Astrocyte (in vitro differentiated cells and primary cell): ENCODE results near the gene NCAPH2. TPM values are rescaled to one million over a fixed set of nuclear protein-coding genes. Genes with fewer than 3 reads are reported as not detected.

Experiments used
- DNase-seq: peaks from one replicate; pipeline ENCODE4 v3.0.0-alpha.2; 2010; ENCODE audit warnings: low read depth
- FAIRE-seq: peaks from 2 replicates; lab custom pipeline; 2011; peaks lifted over from hg19 to GRCh38; lab: Jason Lieb, UNC
- H2AFZ ChIP-seq: 2 replicates; pipeline ENCODE4 v1.6.0; 2012; ENCODE audit warnings: low read depth, low read length, inconsistent platforms
- H3K27ac ChIP-seq: 2 replicates; pipeline ENCODE4 v1.5.1; 2011; ENCODE audit warnings: low read depth, low read length, inconsistent platforms
- H3K27me3 ChIP-seq: 2 replicates; pipeline ENCODE4 v1.6.0; 2011; ENCODE audit warnings: low read length, inconsistent platforms; ENCODE audit not compliant: insufficient read depth
- H3K36me3 ChIP-seq: 2 replicates; pipeline ENCODE4 v1.5.1; 2011; ENCODE audit warnings: low read length, inconsistent platforms; ENCODE audit not compliant: insufficient read depth
- H3K4me1 ChIP-seq: 2 replicates; pipeline ENCODE4 v1.5.1; 2011; ENCODE audit warnings: low read length, inconsistent platforms; ENCODE audit not compliant: insufficient read depth
- H3K4me2 ChIP-seq: 2 replicates; pipeline ENCODE4 v1.6.0; 2012; ENCODE audit warnings: low read length, inconsistent platforms
- H3K4me3 ChIP-seq: 2 replicates; pipeline ENCODE4 v1.5.1; 2011; ENCODE audit warnings: low read depth, mild to moderate bottlenecking, low read length, inconsistent platforms; ENCODE audit not compliant: insufficient read depth
- H3K79me2 ChIP-seq: 2 replicates; pipeline ENCODE4 v1.6.0; 2012; ENCODE audit warnings: mild to moderate bottlenecking, low read length, inconsistent platforms; ENCODE audit not compliant: insufficient read depth
- H3K9ac ChIP-seq: 2 replicates; pipeline ENCODE4 v1.6.0; 2012; ENCODE audit warnings: mild to moderate bottlenecking, low read length, inconsistent platforms
- H3K9me3 ChIP-seq: 2 replicates; pipeline ENCODE4 v1.5.1; 2012; ENCODE audit warnings: low read depth, mild to moderate bottlenecking, low read length, inconsistent platforms; ENCODE audit not compliant: insufficient read depth
- H4K20me1 ChIP-seq: 2 replicates; pipeline ENCODE4 v1.6.0; 2012; ENCODE audit warnings: low read length, inconsistent platforms; ENCODE audit not compliant: insufficient read depth
- H3K27ac Mint-ChIP-seq: one replicate; pipeline ENCODE4 v1.8.0; 2021; ENCODE audit warnings: mild to moderate bottlenecking, mixed read lengths; ENCODE audit not compliant: unreplicated experiment
- H3K27me3 Mint-ChIP-seq: one replicate; pipeline ENCODE4 v1.8.0; 2021; ENCODE audit warnings: low read depth, mixed read lengths; ENCODE audit not compliant: unreplicated experiment
- H3K36me3 Mint-ChIP-seq: one replicate; pipeline ENCODE4 v1.8.0; 2021; ENCODE audit warnings: low read depth, mixed read lengths; ENCODE audit not compliant: unreplicated experiment
- H3K4me1 Mint-ChIP-seq: one replicate; pipeline ENCODE4 v1.8.0; 2021; ENCODE audit warnings: low read depth, mixed read lengths; ENCODE audit not compliant: unreplicated experiment
- H3K4me3 Mint-ChIP-seq: one replicate; pipeline ENCODE4 v1.8.0; 2021; ENCODE audit warnings: mild to moderate bottlenecking, moderate library complexity, mixed read lengths; ENCODE audit not compliant: unreplicated experiment
- H3K9me3 Mint-ChIP-seq: one replicate; pipeline ENCODE4 v1.8.0; 2021; ENCODE audit warnings: mild to moderate bottlenecking, mixed read lengths; ENCODE audit not compliant: unreplicated experiment
- EZH2 ChIP-seq: IDR thresholded peaks from 2 replicates; pipeline ENCODE4 v1.6.1; 2012; ENCODE audit warnings: mild to moderate bottlenecking, low read length, inconsistent platforms; ENCODE audit not compliant: insufficient read depth
- total RNA-seq: library from RNA; stranded (reverse); gene quantifications from 2 replicates; pipeline ENCODE4 v1.2.1, GENCODE V29; 2021
- TF ChIP-seq, protein P1 (sequence below): IDR thresholded peaks from 2 replicates; pipeline ENCODE4 v1.5.1; 2011; ENCODE audit warnings: low read depth, mild to moderate bottlenecking, inconsistent platforms, low read length, moderate library complexity; ENCODE audit not compliant: insufficient read depth

The NCAPH2 gene
- total RNA-seq, 1 donor from 2014 or later: 25.6 TPM

- Mint-ChIP-seq H3K27me3 (no peaks in the 10 kb centered on the region), H3K4me3 (no peak overlapping the region), H3K4me1 (no peaks in the 10 kb centered on the region), H3K36me3 (peaks cover 13% of the 10 kb centered on the region), H3K27ac (no peak overlapping the region), H3K9me3 (no peaks in the 10 kb centered on the region)
- Histone ChIP-seq H3K27me3 (no peaks in the 10 kb centered on the region), H3K9ac (no peak overlapping the region), H3K9me3 (no peaks in the 10 kb centered on the region), H3K36me3 (peaks cover 7% of the 10 kb centered on the region), H4K20me1 (peaks cover 9% of the 10 kb centered on the region), H3K79me2 (no peaks in the 10 kb centered on the region), H3K27ac (no peak overlapping the region), H3K4me2 (no peak overlapping the region), H3K4me3 (no peak overlapping the region), H3K4me1 (no peaks in the 10 kb centered on the region), H2AFZ (no peak overlapping the region)
- no peak for DNase-seq
- no peak for FAIRE-seq
- TF ChIP-seq, protein P1, sequence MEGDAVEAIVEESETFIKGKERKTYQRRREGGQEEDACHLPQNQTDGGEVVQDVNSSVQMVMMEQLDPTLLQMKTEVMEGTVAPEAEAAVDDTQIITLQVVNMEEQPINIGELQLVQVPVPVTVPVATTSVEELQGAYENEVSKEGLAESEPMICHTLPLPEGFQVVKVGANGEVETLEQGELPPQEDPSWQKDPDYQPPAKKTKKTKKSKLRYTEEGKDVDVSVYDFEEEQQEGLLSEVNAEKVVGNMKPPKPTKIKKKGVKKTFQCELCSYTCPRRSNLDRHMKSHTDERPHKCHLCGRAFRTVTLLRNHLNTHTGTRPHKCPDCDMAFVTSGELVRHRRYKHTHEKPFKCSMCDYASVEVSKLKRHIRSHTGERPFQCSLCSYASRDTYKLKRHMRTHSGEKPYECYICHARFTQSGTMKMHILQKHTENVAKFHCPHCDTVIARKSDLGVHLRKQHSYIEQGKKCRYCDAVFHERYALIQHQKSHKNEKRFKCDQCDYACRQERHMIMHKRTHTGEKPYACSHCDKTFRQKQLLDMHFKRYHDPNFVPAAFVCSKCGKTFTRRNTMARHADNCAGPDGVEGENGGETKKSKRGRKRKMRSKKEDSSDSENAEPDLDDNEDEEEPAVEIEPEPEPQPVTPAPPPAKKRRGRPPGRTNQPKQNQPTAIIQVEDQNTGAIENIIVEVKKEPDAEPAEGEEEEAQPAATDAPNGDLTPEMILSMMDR: no peak
Observed at GRCh38 chr22:50459496-50460140, 48.4 kb upstream of the NCAPH2 start.

DNA sequence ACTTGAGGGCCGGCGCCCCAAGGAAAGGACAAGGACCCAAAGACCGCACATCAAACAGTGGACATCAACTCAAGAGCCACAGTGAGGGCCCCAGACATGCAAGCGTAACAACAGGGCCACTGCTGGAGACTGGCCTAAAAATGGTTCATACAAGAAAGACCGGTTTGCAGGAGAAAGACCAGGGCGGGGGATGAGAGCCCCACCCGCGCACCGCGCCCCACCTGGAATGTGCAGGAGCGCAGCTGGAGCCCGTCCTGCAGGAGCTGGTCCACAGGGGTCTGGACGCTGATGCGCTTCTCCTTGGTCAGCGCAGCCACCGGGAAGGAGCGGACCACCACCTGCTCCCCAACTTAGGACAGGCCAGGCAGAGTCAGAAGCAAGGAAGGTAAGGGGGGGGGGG lies 47.1 kb upstream of the NCAPH2 start:
- no peaks in the 10 kb centered on the region for H3K9me3 ChIP-seq
- H3K27ac ChIP-seq: no peak overlapping the region
- H3K27me3 ChIP-seq: no peaks in the 10 kb centered on the region
- Mint-ChIP-seq H3K27ac (no peak overlapping the region), H3K36me3 (peaks cover 10% of the 10 kb centered on the region), H3K4me1 (no peaks in the 10 kb centered on the region), H3K4me3 (no peak overlapping the region), H3K9me3 (no peaks in the 10 kb centered on the region), H3K27me3 (no peaks in the 10 kb centered on the region)
- no peak overlapping the region for H2AFZ ChIP-seq
- H3K4me3 ChIP-seq: no peak overlapping the region
- peaks cover 9% of the 10 kb centered on the region for H4K20me1 ChIP-seq
- H3K79me2 ChIP-seq: no peaks in the 10 kb centered on the region
- no peak for FAIRE-seq
- DNase-seq: no peak
- peaks cover 7% of the 10 kb centered on the region for H3K36me3 ChIP-seq
- no peaks in the 10 kb centered on the region for H3K4me1 ChIP-seq
- no peak overlapping the region for H3K4me2 ChIP-seq
- TF ChIP-seq EZH2: no peak
- TF ChIP-seq, protein P1: no peak
- no peak overlapping the region for H3K9ac ChIP-seq

DNA sequence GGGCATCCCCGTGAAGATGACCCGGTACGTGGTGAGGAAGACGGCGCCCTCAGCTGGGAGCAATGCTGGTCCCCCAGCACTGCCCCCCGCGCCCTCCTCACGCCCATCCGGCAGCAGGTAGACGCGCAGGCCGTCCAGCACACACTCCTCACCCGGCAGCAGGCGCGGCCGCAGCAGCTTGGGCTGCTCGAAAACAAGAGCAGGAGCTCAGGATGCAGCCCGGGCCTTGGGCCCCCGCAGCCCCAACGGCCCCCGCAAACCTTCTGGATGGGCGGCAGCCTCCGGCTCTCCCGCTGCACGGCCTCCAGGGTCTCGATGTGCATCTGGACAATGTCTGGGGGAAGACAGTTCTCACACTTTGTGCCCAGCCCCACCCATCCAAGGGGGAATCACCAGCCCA lies 46.5 kb upstream of the NCAPH2 start:
- Mint-ChIP-seq H3K36me3 (peaks cover 10% of the 10 kb centered on the region), H3K27me3 (no peaks in the 10 kb centered on the region), H3K4me3 (no peak overlapping the region), H3K9me3 (no peaks in the 10 kb centered on the region), H3K27ac (no peak overlapping the region), H3K4me1 (no peaks in the 10 kb centered on the region)
- no peak for FAIRE-seq
- H3K4me3 ChIP-seq: no peak overlapping the region
- H3K36me3 ChIP-seq: peaks cover 7% of the 10 kb centered on the region
- no peak overlapping the region for H3K4me2 ChIP-seq
- no peak overlapping the region for H2AFZ ChIP-seq
- TF ChIP-seq EZH2: no peak
- TF ChIP-seq, protein P1: no peak
- H3K4me1 ChIP-seq: no peaks in the 10 kb centered on the region
- no peak overlapping the region for H3K27ac ChIP-seq
- no peaks in the 10 kb centered on the region for H3K9me3 ChIP-seq
- H3K27me3 ChIP-seq: no peaks in the 10 kb centered on the region
- no peak for DNase-seq
- H3K79me2 ChIP-seq: no peaks in the 10 kb centered on the region
- peaks cover 10% of the 10 kb centered on the region for H4K20me1 ChIP-seq
- no peak overlapping the region for H3K9ac ChIP-seq
